DND-41 (cell line): ENCODE measurements around the gene IFFO2.

Experiments
- EZH2 ChIP-seq: IDR thresholded peaks from 3 replicates; pipeline ENCODE4 v1.6.1; 2012; ENCODE audit warnings: borderline replicate concordance, low read depth, mild to moderate bottlenecking, moderate library complexity, low read length, inconsistent platforms; ENCODE audit not compliant: severe bottlenecking
- TF ChIP-seq, protein P1 (sequence below): IDR thresholded peaks from 2 replicates; pipeline ENCODE4 v1.5.1; 2012; ENCODE audit warnings: borderline replicate concordance, low read length, moderate library complexity, mild to moderate bottlenecking; ENCODE audit not compliant: poor library complexity, severe bottlenecking; ENCODE audit errors: extremely low read depth

GRCh38 chr1:18929686-18930085 lies 26.8 kb downstream of the IFFO2 start:
- TF ChIP-seq EZH2 = no peak
- TF ChIP-seq, protein P1, sequence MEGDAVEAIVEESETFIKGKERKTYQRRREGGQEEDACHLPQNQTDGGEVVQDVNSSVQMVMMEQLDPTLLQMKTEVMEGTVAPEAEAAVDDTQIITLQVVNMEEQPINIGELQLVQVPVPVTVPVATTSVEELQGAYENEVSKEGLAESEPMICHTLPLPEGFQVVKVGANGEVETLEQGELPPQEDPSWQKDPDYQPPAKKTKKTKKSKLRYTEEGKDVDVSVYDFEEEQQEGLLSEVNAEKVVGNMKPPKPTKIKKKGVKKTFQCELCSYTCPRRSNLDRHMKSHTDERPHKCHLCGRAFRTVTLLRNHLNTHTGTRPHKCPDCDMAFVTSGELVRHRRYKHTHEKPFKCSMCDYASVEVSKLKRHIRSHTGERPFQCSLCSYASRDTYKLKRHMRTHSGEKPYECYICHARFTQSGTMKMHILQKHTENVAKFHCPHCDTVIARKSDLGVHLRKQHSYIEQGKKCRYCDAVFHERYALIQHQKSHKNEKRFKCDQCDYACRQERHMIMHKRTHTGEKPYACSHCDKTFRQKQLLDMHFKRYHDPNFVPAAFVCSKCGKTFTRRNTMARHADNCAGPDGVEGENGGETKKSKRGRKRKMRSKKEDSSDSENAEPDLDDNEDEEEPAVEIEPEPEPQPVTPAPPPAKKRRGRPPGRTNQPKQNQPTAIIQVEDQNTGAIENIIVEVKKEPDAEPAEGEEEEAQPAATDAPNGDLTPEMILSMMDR = no peak
